COR-L47 (cell line): ENCODE results near the gene PHEX.
A peak's percentile ranks its signal among the peaks of the same experiment; 100 is the strongest.
"Not testable (repeated sequence)": the region's sequence is repeated elsewhere in the genome, so short reads cannot be mapped to it uniquely, and the experiment has no call there.

ENCODE experiments used
- DNase-seq: peaks from one replicate; lab custom pipeline; 2025; lab: John Stamatoyannopoulos, UW

Gene PHEX

GRCh38 chrX:22246620-22247019, 214.5 kb downstream of the PHEX start:
- DNase-seq: no peak

GRCh38 chrX:22247169-22247568, 215.0 kb downstream of the PHEX start:
- DNase-seq: no peak

- no peak for DNase-seq
Observed at GRCh38 chrX:22248401-22248800, 216.3 kb downstream of the PHEX start.

GRCh38 chrX:22249371-22249770, 217.2 kb downstream of the PHEX start:
- no peak for DNase-seq

- no peak for DNase-seq
Observed at GRCh38 chrX:22268706-22269105, 236.6 kb downstream of the PHEX start.

- no peak for DNase-seq
Observed at GRCh38 chrX:22272613-22273012, 240.5 kb downstream of the PHEX start, which contains the start of gene CBLL2. Gene CBLL2, plus strand, starts transcription at chrX:22272913. Its CDS starts 79 bp downstream, at chrX:22272992.

- DNase-seq: no peak
Observed at GRCh38 chrX:22273714-22274317, 241.7 kb downstream of the PHEX start.

GRCh38 chrX:22276781-22277180, 244.7 kb downstream of the PHEX start:
- no peak for DNase-seq

- DNase-seq: no peak
Observed at GRCh38 chrX:22278375-22278774, 246.2 kb downstream of the PHEX start.

GRCh38 chrX:22289209-22289608, 257.1 kb downstream of the PHEX start:
- not testable (repeated sequence) for DNase-seq

GRCh38 chrX:22296871-22297270, 264.7 kb downstream of the PHEX start:
- DNase-seq: no peak

- DNase-seq: peak; percentile 41
Observed at GRCh38 chrX:22300130-22300529, 268.0 kb downstream of the PHEX start.
